C4-2B (cell line): Measurements from ENCODE around the gene SAG.

Source experiments
- H3K27ac ChIP-seq: fragments of 450-650 bp; 2 replicates; pipeline ENCODE4 v1.5.1; 2017
- CTCF ChIP-seq: fragments of 450-650 bp; conservative IDR thresholded peaks from 2 replicates; pipeline ENCODE4 v1.5.1; 2017; ENCODE audit warnings: mild to moderate bottlenecking
- ZFX ChIP-seq: fragments of 450-650 bp; IDR thresholded peaks from 2 replicates; pipeline ENCODE4 v1.6.1; 2017

Gene SAG

DNA sequence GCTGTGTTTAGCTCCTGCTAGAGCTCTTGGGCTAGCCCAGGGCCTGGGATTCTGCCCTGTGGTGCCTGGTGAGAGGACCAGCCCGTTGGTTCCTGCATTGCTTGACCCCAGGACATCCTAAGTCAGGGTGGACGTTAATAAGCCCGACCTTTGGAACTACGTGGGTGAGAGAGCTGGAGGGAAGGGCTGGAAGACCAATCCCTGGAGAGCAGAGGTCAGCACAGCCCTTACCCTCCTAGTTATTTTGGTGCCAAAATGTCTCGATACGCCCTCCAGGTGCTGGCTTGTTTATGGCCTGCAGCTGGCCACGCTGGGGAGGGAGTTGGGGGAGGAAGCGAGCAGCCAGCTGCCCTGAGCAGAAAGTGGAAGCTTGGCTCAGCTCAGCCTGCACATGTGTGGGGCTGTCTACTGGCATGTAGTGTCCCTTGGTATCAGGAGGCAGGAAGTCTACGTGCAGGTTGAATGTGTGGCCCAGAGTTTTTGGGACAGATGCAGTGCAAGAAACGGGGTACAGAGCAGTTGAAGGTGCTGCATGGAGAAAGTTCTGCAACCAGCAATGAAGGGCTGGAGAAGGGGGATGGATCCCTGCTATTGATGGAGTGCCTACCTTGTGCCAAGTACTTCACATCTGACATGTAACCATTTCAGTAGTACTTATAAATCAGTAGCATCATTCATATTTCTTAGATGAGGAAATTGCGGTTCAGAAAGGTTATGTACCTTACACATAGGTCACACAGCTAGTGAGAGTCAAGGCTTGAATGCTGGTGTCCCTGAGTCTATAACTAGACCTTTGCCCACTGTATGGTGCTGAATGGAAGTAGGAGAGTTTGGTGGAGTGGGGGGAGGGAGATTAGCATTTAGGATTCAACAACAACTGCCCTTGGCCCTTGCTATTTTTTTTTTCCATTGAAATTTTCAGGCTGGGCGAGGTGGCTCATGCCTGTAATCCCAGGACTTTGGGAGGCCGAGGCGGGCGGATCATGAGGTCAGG lies 41.7 kb downstream of the SAG start:
- H3K27ac ChIP-seq, result no peak overlapping the region
- TF ChIP-seq CTCF (no peak), ZFX (no peak)

DNA sequence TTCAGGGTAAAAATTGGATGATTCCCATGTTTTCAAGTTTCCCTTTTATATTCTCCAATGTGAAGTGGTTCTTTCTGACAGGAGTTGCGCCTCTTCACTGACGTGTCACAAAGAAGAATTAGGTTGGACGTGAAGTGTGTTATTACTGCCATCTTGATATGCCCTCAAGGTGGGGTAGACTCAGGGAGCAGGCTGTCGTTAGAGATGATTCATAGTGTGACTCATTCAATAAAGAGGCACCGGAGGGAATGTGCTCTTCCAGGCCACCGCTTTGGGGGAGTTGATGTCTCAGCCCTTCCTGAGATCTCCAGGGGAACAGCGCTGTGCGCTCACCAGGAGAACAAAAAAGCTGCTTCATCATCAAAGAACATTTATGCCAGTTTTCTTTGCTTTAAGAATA lies 43.1 kb downstream of the SAG start:
- TF ChIP-seq CTCF, result no peak
- TF ChIP-seq ZFX, result no peak
- H3K27ac ChIP-seq, result no peak overlapping the region

- TF ChIP-seq ZFX (no peak), CTCF (no peak)
- no peak overlapping the region for H3K27ac ChIP-seq
Measured at GRCh38 chr2:233351423-233351822, 43.8 kb downstream of the SAG start.

DNA sequence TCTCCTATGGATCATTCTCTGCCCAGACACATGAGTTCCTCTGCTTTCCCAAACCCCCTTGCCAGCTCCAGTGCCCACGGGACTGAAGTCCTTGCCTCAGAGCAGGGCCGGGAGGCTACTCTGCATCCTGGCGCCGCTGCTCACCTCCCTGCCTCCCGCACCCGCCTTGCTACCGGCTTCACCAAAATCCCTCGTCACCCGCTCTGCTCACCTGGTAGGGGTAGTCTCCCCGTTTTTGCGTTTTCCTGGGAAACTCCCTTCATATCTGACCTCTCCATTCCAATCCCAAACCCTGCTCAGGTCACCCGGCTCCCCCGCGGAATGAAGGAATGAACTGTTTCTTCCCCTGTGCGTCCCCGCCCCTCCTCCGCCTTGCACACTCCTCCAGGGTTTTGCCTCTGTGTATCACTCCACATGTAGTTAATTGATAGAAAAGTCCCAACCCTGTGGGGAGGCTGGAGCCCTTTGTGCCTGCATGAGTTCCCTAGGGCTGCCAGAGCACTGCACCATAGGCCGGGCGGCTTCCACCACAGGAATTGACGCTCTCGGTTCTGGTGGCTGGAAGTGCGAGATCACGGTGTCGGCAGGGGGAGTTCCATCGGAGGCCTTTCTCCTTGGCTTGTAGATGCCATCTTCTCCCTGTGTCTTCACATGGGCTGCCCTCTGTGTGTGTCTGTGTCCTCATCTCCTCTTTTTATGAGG lies 44.7 kb downstream of the SAG start:
- TF ChIP-seq CTCF, result no peak
- no peak for TF ChIP-seq ZFX
- H3K27ac ChIP-seq, result no peak overlapping the region

DNA sequence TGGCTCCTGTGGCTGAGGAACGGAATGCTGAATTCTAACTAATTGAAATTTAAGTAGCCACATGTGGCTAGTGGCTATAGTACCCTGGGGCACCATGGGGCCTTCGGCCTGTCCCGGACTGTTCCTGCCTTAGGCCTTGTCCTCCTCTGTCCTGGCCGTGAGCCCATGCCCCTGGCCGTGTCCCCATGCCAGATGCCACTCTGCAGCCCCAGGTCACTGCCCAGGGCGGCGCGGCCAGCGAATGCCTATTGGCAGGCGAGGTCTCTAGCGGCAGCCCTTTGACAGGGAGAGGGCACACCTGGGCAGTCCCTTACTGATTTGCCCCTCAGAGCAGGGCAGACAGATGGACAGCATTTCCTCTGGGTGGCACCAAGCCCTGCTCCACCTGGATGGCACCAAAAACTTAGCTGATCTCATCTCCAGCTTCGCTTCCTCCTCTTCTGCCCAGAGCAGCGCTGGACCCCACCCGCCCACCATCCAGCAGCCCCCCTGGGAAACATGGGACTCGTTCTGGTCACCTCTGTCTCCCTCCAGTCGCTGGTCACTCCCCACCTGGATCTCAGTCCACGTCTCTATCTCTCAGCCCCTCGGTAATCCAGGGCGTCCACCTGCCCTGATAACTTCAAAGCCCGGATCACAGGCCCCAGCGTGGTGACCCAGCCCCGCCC lies 45.6 kb downstream of the SAG start:
- TF ChIP-seq CTCF, result no peak
- no peak for TF ChIP-seq ZFX
- H3K27ac ChIP-seq, result peak overlapping the region; percentile 51; the same call in 1 of the 2 replicates

DNA sequence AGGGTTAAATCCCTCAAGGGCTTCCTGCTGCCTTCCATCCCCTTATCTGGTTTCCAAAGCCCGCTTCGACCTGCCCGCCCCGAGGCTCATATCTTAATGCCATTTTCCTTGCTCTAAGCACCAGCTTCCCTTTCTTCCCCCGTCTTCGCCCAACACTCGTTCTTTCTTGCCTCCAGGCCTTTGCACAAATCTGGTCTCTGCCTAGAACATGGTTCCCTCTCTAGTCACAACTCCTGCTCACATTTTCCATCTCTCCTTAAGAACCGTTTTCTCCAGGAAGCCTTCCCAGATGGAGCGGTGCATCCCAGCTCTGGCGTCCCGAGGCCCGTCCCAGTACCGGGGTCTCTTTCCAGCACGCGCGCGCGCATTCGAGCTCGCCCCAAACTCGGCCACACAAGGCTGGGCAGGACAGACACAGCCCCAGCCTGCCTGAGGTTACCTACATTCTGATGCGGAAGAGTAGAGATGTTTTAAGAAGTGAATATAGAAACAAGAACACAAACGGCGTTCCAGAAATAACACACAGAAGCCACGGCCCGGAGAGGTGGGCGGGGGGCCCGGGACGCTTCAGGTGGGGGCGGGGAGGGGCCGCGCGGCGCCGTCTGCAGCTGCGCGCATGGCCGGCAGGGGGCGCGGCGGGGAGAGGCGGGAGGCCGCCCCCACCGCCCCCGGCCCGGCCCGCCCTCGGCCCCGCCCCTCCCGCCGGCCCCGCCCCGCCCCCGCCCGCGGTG lies 46.3 kb downstream of the SAG start, which contains the start of gene DGKD:
TSS of gene DGKD (plus strand) at position 726 of the 731 bp plus-strand sequence. CDS start 25 bp downstream, outside the sequence.
- peak; percentile 68 for TF ChIP-seq CTCF
- no peak for TF ChIP-seq ZFX
- peak within 1 kb of the TSS; percentile 51 for H3K27ac ChIP-seq
